ENCODE data around the gene PYGO2. TPM values are rescaled to one million over a fixed set of nuclear protein-coding genes. Genes with fewer than 3 reads are reported as not detected.

PYGO2 gene
- polyA plus RNA-seq, 1 experiment, result 19.3 TPM

GRCh38 chr1:154968731-154969130 lies 7.1 kb upstream of the PYGO2 start:
- ChIA-PET CTCF (interaction anchor here (0.5 to 4.4 kb wide), 2 partner anchors 27 to 49 kb away, joined by 3 to 19 read pairs; no protein-coding TSS in a partner anchor), POLR2A (no interaction called here)
- Histone ChIP-seq H3K9me3 (ENCODE audit: control insufficient read depth, insufficient read depth, low read length) (peaks cover 3% of the 10 kb centered on the region; the same call in 1 of the 2 replicates), H3K27ac (ENCODE audit: low read depth, low read length) (no peak overlapping the region), H3K4me3 (ENCODE audit: low read depth, low read length) (peak overlapping the region; percentile 61), H3K27me3 (ENCODE audit: control insufficient read depth, insufficient read depth, low read length) (no peaks in the 10 kb centered on the region)
- TF ChIP-seq CTCF (IDR thresholded peaks at IDR 0.05; ENCODE audit: low read depth, low read length), result no peak
- no peak for DNase-seq (ENCODE audit: low read depth, low spot score)

DNA sequence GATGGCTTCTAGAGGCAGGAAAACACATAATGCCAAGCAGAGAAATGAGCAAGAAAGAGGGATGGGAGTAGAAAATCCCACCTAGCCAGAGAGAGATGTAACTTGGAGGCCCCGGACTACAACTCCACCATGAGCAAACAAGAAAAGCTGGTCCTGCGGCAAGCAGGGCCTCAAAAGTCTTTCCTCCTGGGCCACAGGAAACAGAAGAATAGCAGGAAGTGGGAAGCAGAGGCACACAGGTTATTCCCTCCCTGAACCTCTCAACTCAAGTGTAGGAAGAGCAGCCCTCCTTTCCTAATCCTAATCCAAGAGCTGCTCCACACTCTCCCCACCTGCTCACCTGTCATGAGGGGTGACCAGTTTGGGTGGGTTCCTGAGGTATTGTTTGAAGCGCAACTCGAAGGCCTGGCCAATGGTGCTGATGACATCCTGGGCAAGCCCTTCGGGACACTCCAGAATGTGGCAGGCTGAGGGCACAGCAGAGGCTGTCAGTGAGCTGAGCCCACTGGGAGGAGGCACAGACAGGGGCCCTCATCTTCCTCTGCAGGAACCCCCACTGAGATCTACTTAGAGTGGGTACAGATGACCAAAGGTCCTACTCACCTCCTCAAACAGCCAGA lies 5.9 kb upstream of the PYGO2 start:
- POLR2A ChIA-PET, result no interaction called here
- Histone ChIP-seq H3K4me3 (ENCODE audit: low read depth, low read length) (peak overlapping the region; percentile 25; the same call in 1 of the 2 replicates), H3K9me3 (ENCODE audit: control insufficient read depth, insufficient read depth, low read length) (peaks cover 3% of the 10 kb centered on the region; the same call in 1 of the 2 replicates), H3K27me3 (ENCODE audit: control insufficient read depth, insufficient read depth, low read length) (no peaks in the 10 kb centered on the region), H3K27ac (ENCODE audit: low read depth, low read length) (no peak overlapping the region)
- CTCF ChIA-PET, result interaction anchor here (0.6 to 0.8 kb wide), 2 partner anchors 32 to 50 kb away, joined by 3 to 5 read pairs; no protein-coding TSS in a partner anchor
- no peak for TF ChIP-seq CTCF (IDR thresholded peaks at IDR 0.05; ENCODE audit: low read depth, low read length)
- no peak for DNase-seq (ENCODE audit: low read depth, low spot score)

DNA sequence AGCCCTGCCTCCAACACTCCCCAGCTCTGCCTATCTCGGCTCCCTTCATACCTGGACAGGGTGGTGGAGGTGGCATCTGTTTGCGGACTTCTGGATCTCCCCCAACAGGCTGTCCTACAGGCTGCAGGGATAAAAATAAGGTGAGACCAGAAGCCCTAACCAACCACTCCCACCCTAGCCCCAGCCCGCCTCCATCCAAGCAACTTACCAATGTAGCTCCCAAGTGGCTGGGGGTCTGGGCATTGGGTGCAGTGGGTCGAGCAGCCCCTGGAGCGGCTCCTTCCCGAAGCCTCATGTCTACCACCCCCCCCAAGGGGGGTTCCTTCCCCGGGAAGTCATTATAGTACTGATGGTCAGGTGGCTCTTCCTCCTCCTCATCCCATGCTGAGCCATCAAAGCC lies 4.5 kb upstream of the PYGO2 start:
- peak overlapping the region; percentile 21 for H3K27ac ChIP-seq (ENCODE audit: low read depth, low read length)
- no peaks in the 10 kb centered on the region for H3K27me3 ChIP-seq (ENCODE audit: control insufficient read depth, insufficient read depth, low read length)
- TF ChIP-seq CTCF (IDR thresholded peaks at IDR 0.05; ENCODE audit: low read depth, low read length), result no peak
- ChIA-PET CTCF (no interaction called here), POLR2A (interaction anchor here (0.6 kb wide), 1 partner anchor 694 kb away, joined by 4 read pairs; no protein-coding TSS in a partner anchor)
- DNase-seq (ENCODE audit: low read depth, low spot score), result no peak
- peaks cover 3% of the 10 kb centered on the region; the same call in 1 of the 2 replicates for H3K9me3 ChIP-seq (ENCODE audit: control insufficient read depth, insufficient read depth, low read length)
- no peak overlapping the region for H3K4me3 ChIP-seq (ENCODE audit: low read depth, low read length)

- ChIA-PET POLR2A (interaction anchor here (5.6 kb wide), 1 partner anchor 7 kb away, joined by 59 read pairs; the partner anchor contains the start of gene SHC1), CTCF (interaction anchor here (0.9 kb wide), 1 partner anchor 127 kb away, joined by 3 read pairs; no protein-coding TSS in a partner anchor)
- Histone ChIP-seq H3K27ac (ENCODE audit: low read depth, low read length) (peak overlapping the region; percentile 39), H3K4me3 (ENCODE audit: low read depth, low read length) (no peak overlapping the region), H3K9me3 (ENCODE audit: control insufficient read depth, insufficient read depth, low read length) (no peaks in the 10 kb centered on the region; the same call in 1 of the 2 replicates), H3K27me3 (ENCODE audit: control insufficient read depth, insufficient read depth, low read length) (no peaks in the 10 kb centered on the region)
- no peak for DNase-seq (ENCODE audit: low read depth, low spot score)
- no peak for TF ChIP-seq CTCF (IDR thresholded peaks at IDR 0.05; ENCODE audit: low read depth, low read length)
Observed at GRCh38 chr1:154964359-154964758, 2.8 kb upstream of the PYGO2 start.

- Histone ChIP-seq H3K27me3 (ENCODE audit: control insufficient read depth, insufficient read depth, low read length) (no peaks in the 10 kb centered on the region), H3K4me3 (ENCODE audit: low read depth, low read length) (no peak overlapping the region), H3K27ac (ENCODE audit: low read depth, low read length) (no peak overlapping the region), H3K9me3 (ENCODE audit: control insufficient read depth, insufficient read depth, low read length) (no peaks in the 10 kb centered on the region; the same call in 1 of the 2 replicates)
- ChIA-PET CTCF (interaction anchor here (0.9 kb wide), 1 partner anchor 127 kb away, joined by 3 read pairs; no protein-coding TSS in a partner anchor), POLR2A (interaction anchor here (5.6 kb wide), 1 partner anchor 8 kb away, joined by 59 read pairs; the partner anchor contains the start of gene SHC1)
- no peak for TF ChIP-seq CTCF (IDR thresholded peaks at IDR 0.05; ENCODE audit: low read depth, low read length)
- no peak for DNase-seq (ENCODE audit: low read depth, low spot score)
Observed at GRCh38 chr1:154963643-154964042, 2.1 kb upstream of the PYGO2 start.
